Vagina (tissue), 2 donors: ENCODE results near the gene RAB11FIP3.

Source experiments
- CTCF ChIP-seq, 3 experiments: fragments of 450-650 bp in 2 of 3; fragments of 200-600 bp in 1 of 3; sonication (generic) in 1 of 3; IDR thresholded peaks; one replicate each; pipeline ENCODE4 v1.5.1; 2017 to 2019; ENCODE audit warnings: antibody characterized with exemption in 3 of 3, mild to moderate bottlenecking in 2 of 3, moderate library complexity in 2 of 3
- POLR2AphosphoS5 ChIP-seq, 2 donors: sonication (generic); formaldehyde crosslinking; IDR thresholded peaks; one replicate each; pipeline ENCODE4 v1.9.0; 2017; ENCODE audit warnings: antibody characterized with exemption in 2 of 2, mild to moderate bottlenecking in 2 of 2, low read depth in 1 of 2; ENCODE audit not compliant: insufficient read depth in 1 of 2

DNA sequence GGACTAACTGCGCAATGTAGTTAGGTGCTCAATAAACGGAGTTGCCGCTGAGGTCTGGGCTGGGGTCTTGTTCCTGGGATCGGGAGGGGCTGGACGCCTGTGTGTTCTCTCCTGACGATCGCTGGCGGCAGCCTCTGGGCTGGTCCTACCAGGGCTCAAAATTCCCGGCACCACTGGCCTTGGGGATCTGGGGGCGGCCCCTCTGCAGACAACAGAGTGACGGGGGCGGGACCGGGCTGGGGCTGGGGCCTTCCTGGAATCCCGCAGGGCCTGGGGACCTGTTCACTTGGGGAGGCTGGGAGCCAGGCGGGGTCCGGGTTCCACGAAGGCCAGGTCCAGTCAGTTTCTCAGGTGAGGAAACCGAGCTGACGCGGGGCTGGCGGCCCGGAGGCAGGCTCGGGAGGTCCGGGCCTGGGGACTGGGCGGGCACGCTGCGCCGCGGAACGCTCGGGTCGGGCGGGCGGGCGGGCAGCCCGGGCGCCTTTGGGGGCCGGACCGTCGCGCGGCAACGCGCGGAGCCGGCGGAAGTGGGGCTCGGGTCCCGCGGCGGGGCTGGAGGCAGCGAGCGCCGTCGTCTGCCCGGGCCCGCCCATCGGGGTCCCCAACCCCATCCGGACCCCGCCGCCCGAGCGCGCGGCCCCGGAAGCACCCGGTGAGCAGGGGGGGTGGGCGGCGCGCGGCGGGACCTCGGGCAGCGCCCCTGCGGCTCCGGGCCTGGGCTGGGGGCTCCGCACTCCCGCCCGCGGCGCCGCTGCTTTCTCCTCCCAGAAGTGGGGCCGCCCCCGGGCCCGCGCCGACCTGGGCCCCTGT, 144.2 kb downstream of the RAB11FIP3 start, which contains the start of gene PIGQ:
- TF ChIP-seq POLR2AphosphoS5 (IDR thresholded peaks at IDR 0.05; ENCODE audit: insufficient read depth in 1 of 2, low read depth in 1 of 2) (no peak), CTCF (IDR thresholded peaks at IDR 0.05) (no peak)
